Progenitor cell of endocrine pancreas (in vitro differentiated cells): ENCODE results near the gene CD52. TPM values are rescaled to one million over a fixed set of nuclear protein-coding genes. Genes with fewer than 3 reads are reported as not detected.

Experiments used
- DNase-seq: peaks from one replicate; pipeline ENCODE4 v3.0.0; 2021; ENCODE audit warnings: low spot score; ENCODE audit not compliant: unreplicated experiment
- H3K27ac Mint-ChIP-seq: 2 replicates; pipeline ENCODE4 v1.8.0; 2021; ENCODE audit warnings: mild to moderate bottlenecking, moderate library complexity, mixed read lengths
- H3K27me3 Mint-ChIP-seq: 2 replicates; pipeline ENCODE4 v1.8.0; 2021; ENCODE audit warnings: mixed read lengths
- H3K36me3 Mint-ChIP-seq: 2 replicates; pipeline ENCODE4 v1.8.0; 2022; ENCODE audit warnings: mixed read lengths; ENCODE audit not compliant: insufficient read depth
- H3K4me1 Mint-ChIP-seq: 2 replicates; pipeline ENCODE4 v1.8.0; 2021; ENCODE audit warnings: low read depth, mixed read lengths
- H3K4me3 Mint-ChIP-seq: 2 replicates; pipeline ENCODE4 v1.8.0; 2021; ENCODE audit warnings: low read depth, mild to moderate bottlenecking, moderate library complexity, mixed read lengths
- H3K9me3 Mint-ChIP-seq: 2 replicates; pipeline ENCODE4 v1.8.0; 2021; ENCODE audit warnings: low read depth, mixed read lengths
- CTCF ChIP-seq: fragments of 200-600 bp; sonication (generic); IDR thresholded peaks from one replicate; pipeline ENCODE4 v1.5.0; 2021; ENCODE audit warnings: antibody characterized with exemption, mild to moderate bottlenecking; ENCODE audit not compliant: unreplicated experiment
- total RNA-seq: library from RNA; stranded (reverse); gene quantifications from 2 replicates; pipeline ENCODE4 v1.2.1, GENCODE V29; 2021

CD52 gene
- total RNA-seq, 1 donor from 2014 or later = 0.89 TPM

- Mint-ChIP-seq H3K4me3 (peak overlapping the region; percentile 97), H3K9me3 (no peaks in the 10 kb centered on the region), H3K4me1 (peaks cover 4% of the 10 kb centered on the region), H3K27me3 (peaks cover 7% of the 10 kb centered on the region), H3K36me3 (no peaks in the 10 kb centered on the region), H3K27ac (peak overlapping the region; percentile 91)
- DNase-seq = peak; percentile 30
- no peak for TF ChIP-seq CTCF
Observed at GRCh38 chr1:26335774-26336476, 18.2 kb downstream of the CD52 start.

- peak; percentile 88 for DNase-seq
- no peak for TF ChIP-seq CTCF
- Mint-ChIP-seq H3K36me3 (no peaks in the 10 kb centered on the region), H3K4me1 (peaks cover 4% of the 10 kb centered on the region), H3K27me3 (peaks cover 7% of the 10 kb centered on the region), H3K9me3 (no peaks in the 10 kb centered on the region), H3K27ac (peak overlapping the region; percentile 33), H3K4me3 (peak overlapping the region; percentile 97)
Observed at GRCh38 chr1:26336477-26337205, 18.9 kb downstream of the CD52 start.

DNA sequence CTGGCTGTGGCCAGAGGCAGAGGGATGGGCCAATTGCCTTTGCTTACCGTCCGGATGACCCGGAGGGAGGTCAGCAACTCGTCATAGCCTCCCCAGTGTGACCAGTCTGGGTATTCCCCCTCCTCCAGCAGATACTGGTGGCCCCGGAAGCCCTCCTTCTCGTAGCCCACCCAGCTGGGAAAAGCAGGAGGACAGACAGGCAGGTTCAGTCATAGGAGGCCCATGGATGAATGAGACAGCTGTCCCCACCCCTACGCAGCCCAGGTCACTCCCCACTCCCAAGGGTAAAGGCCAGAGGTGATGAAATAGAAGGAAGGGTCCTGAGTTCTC, 19.4 kb downstream of the CD52 start:
- H3K27me3 Mint-ChIP-seq = peaks cover 11% of the 10 kb centered on the region
- peaks cover 4% of the 10 kb centered on the region for H3K4me1 Mint-ChIP-seq
- TF ChIP-seq CTCF = no peak
- no peaks in the 10 kb centered on the region for H3K36me3 Mint-ChIP-seq
- H3K27ac Mint-ChIP-seq = no peak overlapping the region
- H3K4me3 Mint-ChIP-seq = peak overlapping the region; percentile 59
- no peak for DNase-seq
- H3K9me3 Mint-ChIP-seq = no peaks in the 10 kb centered on the region

DNA sequence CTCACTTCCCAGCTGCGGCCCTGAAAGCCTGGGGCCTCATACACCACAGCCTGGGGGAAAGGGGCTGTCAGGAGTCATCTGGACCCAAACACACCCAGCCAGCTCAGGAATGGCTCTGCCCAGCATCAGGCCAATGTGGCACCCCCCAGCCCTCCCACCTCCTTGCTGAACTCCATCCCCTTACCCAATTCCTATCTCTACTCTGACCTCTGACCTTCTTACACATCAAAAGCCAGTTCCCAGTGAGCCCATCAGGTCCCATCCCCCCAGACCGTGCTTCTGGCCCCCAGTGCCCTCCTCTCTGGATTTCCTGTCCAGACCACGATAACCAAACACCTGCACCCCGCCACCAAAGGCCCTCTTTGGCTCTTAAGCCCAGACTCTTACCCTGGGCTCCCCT, 19.9 kb downstream of the CD52 start:
- Mint-ChIP-seq H3K4me3 (peak overlapping the region; percentile 24), H3K27me3 (peaks cover 11% of the 10 kb centered on the region)

GRCh38 chr1:26338670-26339069, 20.9 kb downstream of the CD52 start:
- Mint-ChIP-seq H3K27ac (no peak overlapping the region), H3K4me1 (peaks cover 4% of the 10 kb centered on the region), H3K36me3 (no peaks in the 10 kb centered on the region), H3K27me3 (peaks cover 11% of the 10 kb centered on the region), H3K4me3 (no peak overlapping the region), H3K9me3 (no peaks in the 10 kb centered on the region)
- DNase-seq = no peak
- TF ChIP-seq CTCF = no peak

More for the DNA sequence above, 19.9 kb downstream of the CD52 start:
- Mint-ChIP-seq H3K9me3 (no peaks in the 10 kb centered on the region), H3K4me1 (peaks cover 4% of the 10 kb centered on the region), H3K36me3 (no peaks in the 10 kb centered on the region), H3K27ac (peak overlapping the region; percentile 45)
- no peak for DNase-seq
- TF ChIP-seq CTCF = no peak
